Measurements from ENCODE around the gene ACTR3C. TPM values are rescaled to one million over a fixed set of nuclear protein-coding genes. Genes with fewer than 3 reads are reported as not detected.
"Not testable (repeated sequence)": the region's sequence is repeated elsewhere in the genome, so short reads cannot be mapped to it uniquely, and the experiment has no call there.

The ACTR3C gene
- total and polyA plus RNA-seq, 2 donors (not counting 1 experiment from before 2014, with no cell fraction given) = 0.09 to 0.50 TPM

DNA sequence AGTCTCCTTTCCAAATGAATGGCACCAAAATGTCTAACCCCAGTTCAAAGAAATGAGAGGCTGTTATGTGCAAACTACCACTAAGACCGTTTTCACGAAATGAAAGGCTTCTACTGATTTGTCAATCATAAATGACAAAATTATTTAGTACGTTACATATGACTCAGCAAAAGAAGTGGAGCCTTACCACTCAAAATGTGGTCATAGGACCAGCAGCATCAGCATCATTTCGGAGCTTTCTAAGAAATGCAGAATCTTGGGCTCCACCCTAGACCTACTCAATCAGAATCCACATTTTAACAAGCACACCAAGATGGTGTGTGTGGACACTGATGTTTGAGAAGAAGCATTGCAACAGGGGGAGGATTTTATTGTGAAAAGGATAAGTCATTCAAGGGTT lies 120.5 kb downstream of the ACTR3C start:
- H3K27ac ChIP-seq (ENCODE audit: insufficient read depth, low read length); H3K4me2 ChIP-seq (ENCODE audit: extremely low read depth, insufficient read depth, low read length); H2AFZ ChIP-seq (ENCODE audit: low read length); H4K20me1 ChIP-seq (ENCODE audit: control insufficient read depth, extremely low read depth, insufficient read depth, low read length); H3K27me3 ChIP-seq (ENCODE audit: control insufficient read depth, insufficient read depth, low read length); H3K9ac ChIP-seq (ENCODE audit: insufficient read depth, low read length); H3K4me1 ChIP-seq (ENCODE audit: control insufficient read depth, extremely low read depth, insufficient read depth, low read length); H3K79me2 ChIP-seq (ENCODE audit: control insufficient read depth, insufficient read depth, low read length); H3K9me3 ChIP-seq (ENCODE audit: control insufficient read depth, insufficient read depth, low read depth, low read length); H3K36me3 ChIP-seq (ENCODE audit: control insufficient read depth, insufficient read depth, low read length); H3K4me3 ChIP-seq (replicated peaks in 1 of 4; ENCODE audit: control extremely low read depth in 1 of 4, insufficient read depth in 1 of 4, low read depth in 3 of 4, low read length in 4 of 4); DNase-seq (ENCODE audit: low read depth in 2 of 2): not testable (repeated sequence)

Other genes starting within 250 kb of the ACTR3C start
- gene LRRC61, start 190 bp downstream of the ACTR3C start, total RNA-seq = 0.33 and 1.0 TPM in 2 replicates
- 0.03 and 0.10 TPM in 2 replicates for gene LRRC61, start 190 bp downstream of the ACTR3C start, polyA plus RNA-seq
- 65.6 and 174 TPM in 2 replicates for gene RARRES2, start 18.1 kb upstream of the ACTR3C start, total RNA-seq
- gene RARRES2, start 18.1 kb upstream of the ACTR3C start, polyA plus RNA-seq = 9.8 and 67.0 TPM in 2 replicates
- gene REPIN1, start 45.3 kb upstream of the ACTR3C start, total RNA-seq = 26.7 and 41.3 TPM in 2 replicates
- 20.8 and 29.2 TPM in 2 replicates for gene REPIN1, start 45.3 kb upstream of the ACTR3C start, polyA plus RNA-seq
- gene ZNF775, start 55.8 kb upstream of the ACTR3C start, total RNA-seq = 7.7 and 9.6 TPM in 2 replicates
- 1.2 TPM in 2 replicates for gene ZNF775, start 55.8 kb upstream of the ACTR3C start, polyA plus RNA-seq
- under 0.01 TPM in 2 replicates for gene GIMAP8, start 127.1 kb upstream of the ACTR3C start, total RNA-seq
- gene GIMAP8, start 127.1 kb upstream of the ACTR3C start, polyA plus RNA-seq = not detected in 2 replicates
- gene GIMAP7, start 191.3 kb upstream of the ACTR3C start, total RNA-seq = not detected in 2 replicates
- gene GIMAP7, start 191.3 kb upstream of the ACTR3C start, polyA plus RNA-seq = not detected in 2 replicates
- gene GIMAP4, start 243.8 kb upstream of the ACTR3C start, total RNA-seq = not detected in 2 replicates
- not detected in 2 replicates for gene GIMAP4, start 243.8 kb upstream of the ACTR3C start, polyA plus RNA-seq

Data from fibroblast of lung (primary cell).